Calu3 (cell line): ENCODE results near the gene ZNF205. TPM values are rescaled to one million over a fixed set of nuclear protein-coding genes. Genes with fewer than 3 reads are reported as not detected.
A peak's percentile ranks its signal among the peaks of the same experiment; 100 is the strongest.

Experiments
- BruUV-seq: library from RNA; stranded (reverse); fragments of 400-500 nt; replicated peaks from 2 replicates; lab custom pipeline; 2021; lab: Mats Ljungman, UMichigan
- CTCF ChIA-PET: fragments of 300-600 bp; sonication (Branson Sonifier 250); formaldehyde crosslinking; loops from one replicate; lab custom pipeline; 2022; ENCODE audit warnings: antibody characterized with exemption; lab: Charles Lee
- DNase-seq: peaks from one replicate; pipeline ENCODE4 v3.0.0; 2022
- H3K27ac Mint-ChIP-seq: one replicate; pipeline ENCODE4 v1.8.0; 2022; ENCODE audit warnings: mixed read lengths; ENCODE audit not compliant: unreplicated experiment
- H3K27me3 Mint-ChIP-seq: one replicate; pipeline ENCODE4 v1.8.0; 2022; ENCODE audit warnings: mixed read lengths; ENCODE audit not compliant: unreplicated experiment
- H3K36me3 Mint-ChIP-seq: one replicate; pipeline ENCODE4 v1.8.0; 2022; ENCODE audit warnings: mild to moderate bottlenecking, moderate library complexity, mixed read lengths; ENCODE audit not compliant: insufficient read depth, unreplicated experiment
- H3K4me1 Mint-ChIP-seq: one replicate; pipeline ENCODE4 v1.8.0; 2022; ENCODE audit warnings: mild to moderate bottlenecking, low read depth, mixed read lengths; ENCODE audit not compliant: unreplicated experiment
- H3K4me3 Mint-ChIP-seq: one replicate; pipeline ENCODE4 v1.8.0; 2022; ENCODE audit warnings: mild to moderate bottlenecking, low read depth, moderate library complexity, mixed read lengths; ENCODE audit not compliant: unreplicated experiment
- H3K9me3 Mint-ChIP-seq: one replicate; pipeline ENCODE4 v1.8.0; 2022; ENCODE audit warnings: low read depth, mixed read lengths; ENCODE audit not compliant: unreplicated experiment
- CTCF ChIP-seq: fragments of 200-600 bp; IDR thresholded peaks from one replicate; pipeline ENCODE4 v1.8.0; 2022; ENCODE audit warnings: antibody characterized with exemption; ENCODE audit not compliant: unreplicated experiment
- intact Hi-C: fragments of 100-400 bp; cut with micrococcal nuclease; formaldehyde crosslinking; loops from one replicate; pipeline ENCODE4 v1.10.0; 2022; ENCODE audit not compliant: unreplicated experiment
- total RNA-seq: library from RNA; stranded (reverse); gene quantifications from 2 replicates; pipeline ENCODE4 v1.2.3, GENCODE V29; 2022

Gene ZNF205
- total RNA-seq, 1 experiment from 2014 or later = 17.2 TPM

- TF ChIP-seq CTCF = no peak
- H3K36me3 Mint-ChIP-seq = peaks cover 56% of the 10 kb centered on the region
- intact Hi-C loops = no loop called here
- peaks cover 13% of the 10 kb centered on the region for H3K4me1 Mint-ChIP-seq
- peak within 1 kb of the TSS; percentile 83 for H3K4me3 Mint-ChIP-seq
- CTCF ChIA-PET = interaction anchor here (0.5 to 2.2 kb wide), 11 partner anchors 10 to 1354 kb away, joined by 3 to 19 read pairs (median 5); no protein-coding TSS in a partner anchor
- H3K27ac Mint-ChIP-seq = peak within 1 kb of the TSS; percentile 70
- DNase-seq = peak; percentile 96
- no peaks in the 10 kb centered on the region for H3K9me3 Mint-ChIP-seq
- no peaks in the 10 kb centered on the region for H3K27me3 Mint-ChIP-seq
- BruUV-seq = TSS peak; percentile 75
Observed at GRCh38 chr16:3134338-3135125, 22.1 kb downstream of the ZNF205 start, which contains the start of gene ZNF213. ZNF213 (plus strand) TSS chr16:3135029; CDS start chr16:3137281, 2,252 bp downstream.

DNA sequence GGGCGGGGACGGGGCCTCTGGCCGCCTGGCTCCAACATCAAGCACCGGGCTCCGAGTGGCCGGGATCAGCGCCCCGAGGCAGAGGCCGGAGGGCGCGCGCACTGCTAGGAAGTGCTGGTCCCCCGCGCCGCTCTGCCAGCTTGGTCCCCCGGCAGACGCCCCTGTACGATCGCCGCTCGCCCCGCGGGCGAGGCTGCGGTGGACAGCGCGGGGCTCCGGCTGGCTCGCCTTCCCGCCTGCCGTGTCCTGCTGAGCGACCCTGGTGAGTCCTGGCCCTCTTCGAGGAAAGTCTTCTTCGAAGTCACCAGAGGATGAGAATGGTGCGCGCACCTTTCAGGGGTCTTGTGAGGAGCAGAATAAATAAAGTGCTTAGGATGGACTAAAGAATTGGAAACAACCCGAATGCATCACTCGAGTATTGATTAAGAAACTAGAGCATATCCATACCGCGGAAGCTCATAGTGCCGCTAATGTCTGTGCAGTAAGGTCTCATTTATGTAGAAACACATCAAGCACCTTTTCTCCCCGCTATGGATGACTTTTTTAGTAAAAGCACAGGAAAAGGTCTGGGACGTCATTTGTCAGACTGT is 22.8 kb downstream of the ZNF205 start:
- no peak for DNase-seq
- peak overlapping the region; percentile 83 for H3K4me3 Mint-ChIP-seq
- H3K27me3 Mint-ChIP-seq = no peaks in the 10 kb centered on the region
- TF ChIP-seq CTCF = no peak
- intact Hi-C loops = no loop called here
- no peaks in the 10 kb centered on the region for H3K9me3 Mint-ChIP-seq
- TSS peak; percentile 76 for BruUV-seq
- CTCF ChIA-PET = interaction anchor here (0.5 to 2.2 kb wide), 11 partner anchors 9 to 1353 kb away, joined by 3 to 19 read pairs (median 5); no protein-coding TSS in a partner anchor
- peaks cover 8% of the 10 kb centered on the region for H3K4me1 Mint-ChIP-seq
- peaks cover 49% of the 10 kb centered on the region for H3K36me3 Mint-ChIP-seq
- peak overlapping the region; percentile 70 for H3K27ac Mint-ChIP-seq

GRCh38 chr16:3137267-3137666 is 24.9 kb downstream of the ZNF205 start:
- peaks cover 8% of the 10 kb centered on the region for H3K4me1 Mint-ChIP-seq
- H3K27me3 Mint-ChIP-seq = no peaks in the 10 kb centered on the region
- DNase-seq = no peak
- H3K36me3 Mint-ChIP-seq = peaks cover 43% of the 10 kb centered on the region
- intact Hi-C loops = no loop called here
- no peak overlapping the region for H3K4me3 Mint-ChIP-seq
- CTCF ChIA-PET = interaction anchor here (0.6 to 1.0 kb wide), 2 partner anchors 11 to 15 kb away, joined by 3 to 6 read pairs; no protein-coding TSS in a partner anchor
- no TSS peak for BruUV-seq
- H3K9me3 Mint-ChIP-seq = no peaks in the 10 kb centered on the region
- no peak overlapping the region for H3K27ac Mint-ChIP-seq
- no peak for TF ChIP-seq CTCF

DNA sequence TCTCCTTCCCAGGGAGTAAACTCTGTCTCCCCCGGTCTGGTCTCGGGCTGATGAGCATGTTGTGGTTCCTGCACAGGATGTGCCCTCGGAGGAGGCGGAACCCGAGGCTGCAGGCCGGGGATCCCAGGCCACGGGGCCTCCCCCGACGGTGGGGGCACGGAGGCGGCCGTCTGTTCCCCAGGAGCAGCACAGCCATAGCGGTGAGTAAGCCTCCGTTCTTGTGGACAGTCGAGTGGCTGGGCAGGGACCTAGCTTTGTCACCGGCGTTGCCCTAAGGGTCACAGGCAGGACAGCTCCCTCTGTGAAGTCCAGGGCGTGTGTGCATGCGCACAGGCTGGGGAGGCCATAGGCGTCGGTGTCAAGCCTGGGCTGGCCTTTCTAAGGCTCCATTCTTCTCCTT is 26.0 kb downstream of the ZNF205 start:
- TF ChIP-seq CTCF = no peak
- intact Hi-C loops = no loop called here
- DNase-seq = no peak
- BruUV-seq = no TSS peak
- no peak overlapping the region for H3K27ac Mint-ChIP-seq
- H3K4me3 Mint-ChIP-seq = no peak overlapping the region
- CTCF ChIA-PET = no interaction called here
- no peaks in the 10 kb centered on the region for H3K9me3 Mint-ChIP-seq
- H3K27me3 Mint-ChIP-seq = peaks cover 1% of the 10 kb centered on the region
- H3K36me3 Mint-ChIP-seq = peaks cover 41% of the 10 kb centered on the region
- peaks cover 8% of the 10 kb centered on the region for H3K4me1 Mint-ChIP-seq
